H9 (cell line): ENCODE data around the gene SDC4. TPM values are rescaled to one million over a fixed set of nuclear protein-coding genes. Genes with fewer than 3 reads are reported as not detected.

Experiments
- DNase-seq: peaks from one replicate; pipeline ENCODE4 v3.0.0-alpha.2; 2017
- H2AFZ ChIP-seq: one replicate; pipeline ENCODE4 v1.6.1; 2013; ENCODE audit warnings: mild to moderate bottlenecking, low read length, control low read depth, moderate library complexity
- H2AK5ac ChIP-seq: 2 replicates; pipeline ENCODE4 v1.6.1; 2013; ENCODE audit warnings: low read length, control low read depth, mixed read lengths; ENCODE audit not compliant: insufficient read length
- H2BK120ac ChIP-seq: one replicate; pipeline ENCODE4 v1.6.1; 2013; ENCODE audit warnings: low read depth, mild to moderate bottlenecking, low read length, control low read depth, inconsistent platforms; ENCODE audit not compliant: poor library complexity, severe bottlenecking
- H2BK12ac ChIP-seq: 2 replicates; pipeline ENCODE4 v1.6.1; 2013; ENCODE audit warnings: low read length, control low read depth, mixed read lengths, low read depth; ENCODE audit not compliant: insufficient read length
- H2BK15ac ChIP-seq: 2 replicates; pipeline ENCODE4 v1.6.1; 2013; ENCODE audit warnings: low read depth, low read length, control low read depth
- H2BK20ac ChIP-seq: one replicate; pipeline ENCODE4 v1.6.1; 2013; ENCODE audit warnings: low read depth, mild to moderate bottlenecking, low read length, control low read depth, inconsistent platforms; ENCODE audit not compliant: poor library complexity, severe bottlenecking
- H2BK5ac ChIP-seq: 2 replicates; pipeline ENCODE4 v1.6.1; 2013; ENCODE audit warnings: low read length, control low read depth, mixed read lengths; ENCODE audit not compliant: insufficient read length
- H3K14ac ChIP-seq: 2 replicates; pipeline ENCODE4 v1.6.1; 2013; ENCODE audit warnings: low read length, control low read depth; ENCODE audit not compliant: insufficient read depth
- H3K18ac ChIP-seq: 2 replicates; pipeline ENCODE4 v1.6.1; 2013; ENCODE audit warnings: low read depth, mild to moderate bottlenecking, mixed read lengths, low read length, control low read depth; ENCODE audit not compliant: insufficient read length
- H3K23ac ChIP-seq: 2 replicates; pipeline ENCODE4 v1.6.1; 2013; ENCODE audit warnings: low read length, control low read depth, mixed read lengths, low read depth; ENCODE audit not compliant: insufficient read length
- H3K23me2 ChIP-seq: 2 replicates; pipeline ENCODE4 v1.6.1; 2013; ENCODE audit warnings: low read depth, mild to moderate bottlenecking, mixed read lengths, low read length, control low read depth; ENCODE audit not compliant: insufficient read length, poor library complexity, severe bottlenecking
- H3K27ac ChIP-seq: 2 replicates; pipeline ENCODE4 v1.5.1; 2013; ENCODE audit warnings: low read length, control low read depth, mixed read lengths, low read depth; ENCODE audit not compliant: insufficient read length
- H3K27me3 ChIP-seq: 2 replicates; pipeline ENCODE4 v1.6.1; 2013; ENCODE audit warnings: low read length, control low read depth, inconsistent platforms; ENCODE audit not compliant: insufficient read depth
- H3K4ac ChIP-seq: 2 replicates; pipeline ENCODE4 v1.6.1; 2013; ENCODE audit warnings: low read depth, mild to moderate bottlenecking, control low read depth, inconsistent platforms, low read length, moderate library complexity
- H3K4me1 ChIP-seq: 2 replicates; pipeline ENCODE4 v1.6.1; 2013; ENCODE audit warnings: low read length, control low read depth, inconsistent platforms; ENCODE audit not compliant: insufficient read depth
- H3K4me2 ChIP-seq: 2 replicates; pipeline ENCODE4 v1.6.1; 2013; ENCODE audit warnings: low read length, control low read depth, mixed read lengths; ENCODE audit not compliant: insufficient read length, insufficient read depth
- H3K56ac ChIP-seq: 2 replicates; pipeline ENCODE4 v1.6.1; 2013; ENCODE audit warnings: low read depth, mild to moderate bottlenecking, mixed read lengths, low read length, control low read depth; ENCODE audit not compliant: insufficient read length
- H3K79me1 ChIP-seq: 2 replicates; pipeline ENCODE4 v1.6.1; 2013; ENCODE audit warnings: low read depth, mild to moderate bottlenecking, moderate library complexity, low read length, control low read depth, inconsistent platforms; ENCODE audit not compliant: insufficient read depth, poor library complexity, severe bottlenecking
- H3K79me2 ChIP-seq: 2 replicates; pipeline ENCODE4 v1.6.1; 2013; ENCODE audit warnings: low read length, control low read depth, inconsistent platforms; ENCODE audit not compliant: insufficient read depth
- H3K9ac ChIP-seq: 2 replicates; pipeline ENCODE4 v1.6.1; 2013; ENCODE audit warnings: low read length, control low read depth, mixed read lengths; ENCODE audit not compliant: insufficient read length; ENCODE audit errors: extremely low read depth
- H3K9me3 ChIP-seq: one replicate; pipeline ENCODE4 v1.6.1; 2013; ENCODE audit warnings: low read depth, low read length, inconsistent platforms; ENCODE audit not compliant: control insufficient read depth
- H3T11ph ChIP-seq: one replicate; pipeline ENCODE4 v1.6.1; 2013; ENCODE audit warnings: mild to moderate bottlenecking, low read length, control low read depth, inconsistent platforms
- H4K20me1 ChIP-seq: one replicate; pipeline ENCODE4 v1.6.1; 2013; ENCODE audit not compliant: control insufficient read depth, insufficient read length, insufficient read depth
- H4K5ac ChIP-seq: 2 replicates; pipeline ENCODE4 v1.6.1; 2013; ENCODE audit warnings: low read depth, mild to moderate bottlenecking, mixed read lengths, low read length, control low read depth; ENCODE audit not compliant: insufficient read length
- H4K8ac ChIP-seq: replicated peaks from 2 replicates; pipeline ENCODE4 v1.6.1; 2013; ENCODE audit warnings: low read length, control low read depth, mixed read lengths, low read depth; ENCODE audit not compliant: insufficient read length
- H4K91ac ChIP-seq: 2 replicates; pipeline ENCODE4 v1.6.1; 2013; ENCODE audit warnings: low read depth, mild to moderate bottlenecking, moderate library complexity, mixed read lengths, low read length, control low read depth; ENCODE audit not compliant: insufficient read length
- H3K27ac Mint-ChIP-seq, 3 experiments: 2 replicates in 2 of 3; 3 replicates in 1 of 3; pipeline ENCODE4 v1.8.0; 2020 to 2021; ENCODE audit warnings: mixed read lengths in 3 of 3, mild to moderate bottlenecking in 1 of 3, moderate library complexity in 1 of 3
- H3K27me3 Mint-ChIP-seq: 2 replicates; pipeline ENCODE4 v1.8.0; 2021; ENCODE audit warnings: low read depth, mild to moderate bottlenecking, moderate library complexity, mixed read lengths
- H3K36me3 Mint-ChIP-seq, 3 experiments: 2 replicates in 2 of 3; 3 replicates in 1 of 3; pipeline ENCODE4 v1.8.0; 2020 to 2021; ENCODE audit warnings: low read depth in 3 of 3, mixed read lengths in 3 of 3; ENCODE audit not compliant: insufficient read depth in 1 of 3
- H3K4me1 Mint-ChIP-seq, 2 experiments: 2 replicates each; pipeline ENCODE4 v1.8.0; 2020; ENCODE audit warnings: mixed read lengths in 2 of 2
- H3K4me3 Mint-ChIP-seq, 2 experiments: 2 replicates in 1 of 2; 3 replicates in 1 of 2; pipeline ENCODE4 v1.8.0; 2020 to 2021; ENCODE audit warnings: mild to moderate bottlenecking in 2 of 2, mixed read lengths in 2 of 2, moderate library complexity in 1 of 2
- H3K9me3 Mint-ChIP-seq, 2 experiments: 2 replicates in 1 of 2; 3 replicates in 1 of 2; pipeline ENCODE4 v1.8.0; 2020; ENCODE audit warnings: mild to moderate bottlenecking in 2 of 2, mixed read lengths in 2 of 2, moderate library complexity in 1 of 2
- CTCF ChIP-seq: fragments of 200-600 bp; sonication (generic); conservative IDR thresholded peaks from 3 replicates; pipeline ENCODE4 v1.8.0; 2021; ENCODE audit warnings: antibody characterized with exemption, mild to moderate bottlenecking
- WGBS: extraction: QIAGEN DNeasy Blood & Tissue Kit; methylation state at CpG from one replicate; pipeline ENCODE4 v1.1.7; 2013; ENCODE audit warnings: missing lambda C conversion rate, low lambda C conversion rate, mixed read lengths; ENCODE audit not compliant: insufficient read length; ENCODE audit errors: extremely low coverage; 5-methylcytosine and 5-hydroxymethylcytosine counted together
- total RNA-seq: library from RNA; stranded (reverse); gene quantifications from 2 replicates; pipeline ENCODE4 v1.2.1, GENCODE V29; 2021

Gene SDC4
- total RNA-seq, 1 experiment from 2014 or later: 50.7 TPM

GRCh38 chr20:45374101-45374467, 25.9 kb upstream of the SDC4 start:
- Histone ChIP-seq H3K56ac (no peak overlapping the region), H3K23ac (no peak overlapping the region), H3K23me2 (peaks cover 11% of the 10 kb centered on the region), H2BK15ac (no peak overlapping the region), H2BK120ac (no peak overlapping the region), H2AFZ (no peak overlapping the region), H4K5ac (no peak overlapping the region), H3K4me1 (no peaks in the 10 kb centered on the region), H3K79me1 (no peaks in the 10 kb centered on the region), H2BK12ac (no peak overlapping the region), H3K18ac (no peak overlapping the region), H3K4ac (no peak overlapping the region), H3K9ac (no peak overlapping the region), H3K14ac (no peak overlapping the region), H2BK5ac (no peak overlapping the region), H3K27me3 (peaks cover 2% of the 10 kb centered on the region; the same call in 1 of the 2 replicates), H4K8ac (no peak overlapping the region), H4K91ac (no peak overlapping the region), H3K4me2 (peak overlapping the region; percentile 90), H4K20me1 (no peaks in the 10 kb centered on the region), H2AK5ac (no peak overlapping the region), H3T11ph (no peak overlapping the region), H3K27ac (no peak overlapping the region), H2BK20ac (no peak overlapping the region), H3K9me3 (no peaks in the 10 kb centered on the region), H3K79me2 (no peaks in the 10 kb centered on the region)
- peaks cover 18% of the 10 kb centered on the region for H3K27me3 Mint-ChIP-seq
- no peak; the same call in 2 of the 3 replicates for TF ChIP-seq CTCF
- H3K27ac Mint-ChIP-seq: no peak overlapping the region
- H3K4me1 Mint-ChIP-seq: peaks cover 15 to 20% of the 10 kb centered on the region in 2 experiments
- WGBS: no CpG with 5 or more reads among the region's 9 CpGs
- no peak for DNase-seq
- no peaks in the 10 kb centered on the region for H3K9me3 Mint-ChIP-seq
- H3K36me3 Mint-ChIP-seq: no peaks in the 10 kb centered on the region; a peak in 2 of 7 replicates
- peak overlapping the region in 1 of 2 experiments; percentile 81; a peak in 3 of 5 replicates for H3K4me3 Mint-ChIP-seq
